ENCODE results near the gene IL17C.

GRCh38 chr16:88655053-88655732, 16.8 kb downstream of the IL17C start:
- TF ChIP-seq CTCF (IDR thresholded peaks at IDR 0.05; ENCODE audit: extremely low read depth in 1 of 2, insufficient read depth in 1 of 2, low read depth in 1 of 2, low read length in 2 of 2) (no peak), POLR2A (IDR thresholded peaks at IDR 0.05; ENCODE audit: low read depth, low read length) (no peak), FOS (IDR thresholded peaks at IDR 0.05; ENCODE audit: borderline replicate concordance, insufficient read depth, low read length) (no peak)

All from endothelial cell of umbilical vein (primary cell).